Natural killer cell (primary cell): ENCODE data around the gene LHFPL2. TPM values are rescaled to one million over a fixed set of nuclear protein-coding genes. Genes with fewer than 3 reads are reported as not detected.

Source experiments
- ATAC-seq, 3 donors: fragments of 150-1000 bp in 2 of 3; fragments of 200-7000 bp in 1 of 3; cut with Tn5 transposase; 1 replicate in 1 of 3; 2 replicates in 2 of 3; pipeline ENCODE4 v1.10.0; 2021; ENCODE audit warnings: mild to moderate bottlenecking in 2 of 3, moderate library complexity in 2 of 3
- DNase-seq, 2 donors: peaks; one replicate each; pipeline versions ENCODE4 v3.0.0 to v3.0.0-alpha.2; 2013 to 2021; ENCODE audit warnings: mixed read lengths in 1 of 2
- H3K27ac ChIP-seq: one replicate; pipeline ENCODE4 v1.5.1; 2013; ENCODE audit warnings: mild to moderate bottlenecking, low read length
- H3K27me3 ChIP-seq: one replicate; pipeline ENCODE4 v1.6.1; 2013; ENCODE audit warnings: low read length; ENCODE audit not compliant: control insufficient read depth, insufficient read depth
- H3K36me3 ChIP-seq: one replicate; pipeline ENCODE4 v1.6.1; 2013; ENCODE audit warnings: low read length; ENCODE audit not compliant: control insufficient read depth, insufficient read depth
- H3K4me1 ChIP-seq: one replicate; pipeline ENCODE4 v1.6.1; 2013; ENCODE audit warnings: low read length; ENCODE audit not compliant: control insufficient read depth, insufficient read depth
- H3K4me3 ChIP-seq: one replicate; pipeline ENCODE4 v1.5.1; 2013; ENCODE audit warnings: low read length
- H3K9me3 ChIP-seq: one replicate; pipeline ENCODE4 v1.6.1; 2013; ENCODE audit warnings: low read length; ENCODE audit not compliant: control insufficient read depth, insufficient read depth
- H3K27ac Mint-ChIP-seq, 2 donors: one replicate each; pipeline ENCODE4 v1.8.0; 2022; ENCODE audit warnings: mild to moderate bottlenecking in 2 of 2, mixed read lengths in 2 of 2, moderate library complexity in 1 of 2
- H3K27me3 Mint-ChIP-seq, 2 donors: one replicate each; pipeline ENCODE4 v1.8.0; 2022; ENCODE audit warnings: low read depth in 2 of 2, mixed read lengths in 2 of 2
- H3K36me3 Mint-ChIP-seq: one replicate; pipeline ENCODE4 v1.8.0; 2022; ENCODE audit warnings: mixed read lengths
- H3K4me1 Mint-ChIP-seq, 2 donors: one replicate each; pipeline ENCODE4 v1.8.0; 2022; ENCODE audit warnings: mixed read lengths in 2 of 2
- H3K4me3 Mint-ChIP-seq: one replicate; pipeline ENCODE4 v1.8.0; 2022; ENCODE audit warnings: mild to moderate bottlenecking, moderate library complexity, mixed read lengths
- H3K9me3 Mint-ChIP-seq, 2 donors: one replicate each; pipeline ENCODE4 v1.8.0; 2022; ENCODE audit warnings: mixed read lengths in 2 of 2
- CTCF ChIP-seq: fragments of 200-600 bp; IDR thresholded peaks from one replicate; pipeline ENCODE4 v1.8.0; 2022; ENCODE audit warnings: antibody characterized with exemption
- WGBS: methylation state at CpG from one replicate; pipeline ENCODE4 v1.1.7; 2013; ENCODE audit warnings: missing lambda C conversion rate; ENCODE audit not compliant: insufficient coverage; 5-methylcytosine and 5-hydroxymethylcytosine counted together
- intact Hi-C: fragments of 100-400 bp; cut with micrococcal nuclease; formaldehyde crosslinking; loops from one replicate; pipeline ENCODE4 v1.14.2; 2022
- total RNA-seq, 4 donors: library from RNA; stranded (reverse); fragments of 120-200 nt in 1 of 4; gene quantifications; one replicate each; pipeline versions ENCODE4 v1.2.3 to v1.2.4, GENCODE V29; 2013 to 2022

The LHFPL2 gene
- total RNA-seq, 3 donors from 2014 or later (not counting 1 experiment from before 2014, with no cell fraction given): 0.85 to 1.9 (median 1.00) TPM

DNA sequence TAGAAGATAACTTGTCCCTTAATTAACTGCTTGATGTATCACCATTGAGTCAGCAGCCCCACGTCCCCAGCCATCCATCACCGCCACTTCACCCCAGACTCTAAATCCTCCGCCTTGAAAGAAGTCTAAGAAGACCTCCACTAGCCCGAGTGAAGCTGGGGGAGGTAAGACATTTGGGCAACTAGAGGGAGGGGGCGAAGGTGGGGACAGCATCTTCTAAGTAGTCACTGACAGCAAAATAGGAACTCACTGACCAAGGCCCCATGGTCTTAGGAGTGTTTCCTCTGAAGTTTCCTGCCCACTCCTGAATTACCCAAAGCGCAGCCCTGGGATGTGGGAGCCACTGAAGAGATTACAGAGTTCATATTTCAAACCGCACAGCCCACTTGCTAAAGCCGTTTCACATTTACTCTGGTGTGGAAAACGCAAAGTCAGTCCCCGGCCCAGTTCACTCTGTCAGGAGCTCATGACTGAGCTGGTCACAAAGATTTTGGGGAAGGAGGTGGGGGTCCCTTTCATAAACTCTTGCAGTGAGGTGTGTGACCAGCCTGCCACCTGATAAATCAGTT lies 107.4 kb downstream of the LHFPL2 start:
- ATAC-seq (no peak), DNase-seq (no peak)
- Histone ChIP-seq H3K27ac (no peak overlapping the region), H3K4me3 (no peak overlapping the region), H3K27me3 (no peaks in the 10 kb centered on the region), H3K9me3 (no peaks in the 10 kb centered on the region), H3K36me3 (no peaks in the 10 kb centered on the region), H3K4me1 (peaks cover 18% of the 10 kb centered on the region)
- Mint-ChIP-seq H3K36me3 (no peaks in the 10 kb centered on the region), H3K4me3 (no peak overlapping the region), H3K4me1 (peaks cover 0 to 6% of the 10 kb centered on the region in 2 donors), H3K27me3 (no peaks in the 10 kb centered on the region), H3K9me3 (no peaks in the 10 kb centered on the region), H3K27ac (no peak overlapping the region)
- intact Hi-C loops: no loop called here
- WGBS: 76% methylated on average over 8 of the region's 10 CpGs
- TF ChIP-seq CTCF: no peak

- WGBS: 93% methylated on average over 7 of the region's 7 CpGs
- H3K9me3 Mint-ChIP-seq: no peaks in the 10 kb centered on the region
- peaks cover 0 to 6% of the 10 kb centered on the region in 2 donors for H3K4me1 Mint-ChIP-seq
- no peaks in the 10 kb centered on the region for H3K27me3 Mint-ChIP-seq
- H3K27me3 ChIP-seq: no peaks in the 10 kb centered on the region
- no peak overlapping the region for H3K27ac Mint-ChIP-seq
- no peaks in the 10 kb centered on the region for H3K36me3 ChIP-seq
- TF ChIP-seq CTCF: no peak
- H3K36me3 Mint-ChIP-seq: no peaks in the 10 kb centered on the region
- H3K4me1 ChIP-seq: peaks cover 18% of the 10 kb centered on the region
- DNase-seq: no peak
- H3K4me3 Mint-ChIP-seq: no peak overlapping the region
- intact Hi-C loops: no loop called here
- no peak overlapping the region for H3K27ac ChIP-seq
- no peak overlapping the region for H3K4me3 ChIP-seq
- no peaks in the 10 kb centered on the region for H3K9me3 ChIP-seq
- no peak for ATAC-seq
Observed at GRCh38 chr5:78540335-78541085, 108.1 kb downstream of the LHFPL2 start.

GRCh38 chr5:78538240-78538850 lies 110.2 kb downstream of the LHFPL2 start:
- Mint-ChIP-seq H3K27me3 (no peaks in the 10 kb centered on the region), H3K4me1 (peaks cover 0 to 6% of the 10 kb centered on the region in 2 donors)

More at GRCh38 chr5:78538240-78538850, 110.2 kb downstream of the LHFPL2 start:
- no peaks in the 10 kb centered on the region for H3K27me3 ChIP-seq
- H3K9me3 ChIP-seq: no peaks in the 10 kb centered on the region
- TF ChIP-seq CTCF: no peak
- H3K27ac Mint-ChIP-seq: no peak overlapping the region
- ATAC-seq: no peak
- H3K36me3 ChIP-seq: no peaks in the 10 kb centered on the region
- no peaks in the 10 kb centered on the region for H3K36me3 Mint-ChIP-seq
- 55% methylated on average over 3 of the region's 3 CpGs for WGBS
- no peak overlapping the region for H3K27ac ChIP-seq
- intact Hi-C loops: no loop called here
- no peak overlapping the region for H3K4me3 ChIP-seq
- H3K4me1 ChIP-seq: peaks cover 12% of the 10 kb centered on the region
- no peak for DNase-seq
- no peaks in the 10 kb centered on the region for H3K9me3 Mint-ChIP-seq
- H3K4me3 Mint-ChIP-seq: no peak overlapping the region
